ENCODE results near the gene RASSF5.

RASSF5 gene

GRCh38 chr1:206498685-206499084 lies 8.6 kb upstream of the RASSF5 start:
- no peak for DNase-seq

- DNase-seq: no peak
Observed at GRCh38 chr1:206500046-206500445, 7.3 kb upstream of the RASSF5 start.

- DNase-seq: no peak
Observed at GRCh38 chr1:206501881-206502280, 5.5 kb upstream of the RASSF5 start.

- no peak for DNase-seq
Observed at GRCh38 chr1:206502403-206502802, 4.9 kb upstream of the RASSF5 start.

GRCh38 chr1:206502812-206503211 lies 4.5 kb upstream of the RASSF5 start:
- DNase-seq: peak; percentile 23

- DNase-seq: peak; percentile 74
Observed at GRCh38 chr1:206503591-206504362, 3.6 kb upstream of the RASSF5 start.

- DNase-seq: no peak
Observed at GRCh38 chr1:206504363-206504713, 3.0 kb upstream of the RASSF5 start.

- peak; percentile 37 for DNase-seq
Observed at GRCh38 chr1:206505702-206506355, 1.5 kb upstream of the RASSF5 start.

GRCh38 chr1:206506405-206507283 lies 687 bp upstream of the RASSF5 start:
- DNase-seq: no peak

- DNase-seq: no peak
Observed at GRCh38 chr1:206508130-206508889, 979 bp downstream of the RASSF5 start.

GRCh38 chr1:206508956-206509355 lies 1.6 kb downstream of the RASSF5 start:
- no peak for DNase-seq

GRCh38 chr1:206509612-206510257 lies 2.4 kb downstream of the RASSF5 start:
- DNase-seq: no peak

GRCh38 chr1:206510371-206510770 lies 3.0 kb downstream of the RASSF5 start:
- no peak for DNase-seq

GRCh38 chr1:206511362-206512057 lies 4.2 kb downstream of the RASSF5 start:
- no peak for DNase-seq

- DNase-seq: no peak
Observed at GRCh38 chr1:206512058-206512850, 4.9 kb downstream of the RASSF5 start.

GRCh38 chr1:206512851-206513180 lies 5.5 kb downstream of the RASSF5 start:
- DNase-seq: no peak

- DNase-seq: no peak
Observed at GRCh38 chr1:206513312-206514111, 6.2 kb downstream of the RASSF5 start.

- peak; percentile 47 for DNase-seq
Observed at GRCh38 chr1:206514813-206515387, 7.6 kb downstream of the RASSF5 start.

- no peak for DNase-seq
Observed at GRCh38 chr1:206516728-206516990, 9.3 kb downstream of the RASSF5 start.

- DNase-seq: no peak
Observed at GRCh38 chr1:206517784-206518183, 10.5 kb downstream of the RASSF5 start.

All from hematopoietic multipotent progenitor cell treated with erythropoietin and hydrocortisone succinate and interleukin-3 and kit ligand, for 4 days (in vitro differentiated cells).